ENCODE results near the gene HMG20A.

The HMG20A gene

GRCh38 chr15:77436822-77437221 lies 16.1 kb downstream of the HMG20A start:
- DNase-seq = no peak

GRCh38 chr15:77437264-77437663 lies 16.6 kb downstream of the HMG20A start:
- no peak for DNase-seq

- DNase-seq = no peak
Measured at GRCh38 chr15:77440378-77440999, 19.8 kb downstream of the HMG20A start.

- DNase-seq = no peak
Measured at GRCh38 chr15:77446840-77447390, 26.2 kb downstream of the HMG20A start.

GRCh38 chr15:77454265-77454664 lies 33.6 kb downstream of the HMG20A start:
- DNase-seq = no peak

- no peak for DNase-seq
Measured at GRCh38 chr15:77454951-77455350, 34.3 kb downstream of the HMG20A start.

- no peak for DNase-seq
Measured at GRCh38 chr15:77455696-77456321, 35.1 kb downstream of the HMG20A start.

GRCh38 chr15:77456746-77457145 lies 36.1 kb downstream of the HMG20A start:
- DNase-seq = no peak

GRCh38 chr15:77457191-77457904 lies 36.7 kb downstream of the HMG20A start:
- DNase-seq = no peak

- DNase-seq = no peak
Measured at GRCh38 chr15:77457905-77458265, 37.2 kb downstream of the HMG20A start.

GRCh38 chr15:77459031-77459430 lies 38.3 kb downstream of the HMG20A start:
- DNase-seq = no peak

- DNase-seq = no peak
Measured at GRCh38 chr15:77461486-77461885, 40.8 kb downstream of the HMG20A start.

- DNase-seq = no peak
Measured at GRCh38 chr15:77464129-77464865, 43.6 kb downstream of the HMG20A start.

- DNase-seq = no peak
Measured at GRCh38 chr15:77466521-77466920, 45.8 kb downstream of the HMG20A start.

GRCh38 chr15:77468896-77469295 lies 48.2 kb downstream of the HMG20A start:
- no peak for DNase-seq

- no peak for DNase-seq
Measured at GRCh38 chr15:77470235-77470634, 49.5 kb downstream of the HMG20A start.

GRCh38 chr15:77473328-77473727 lies 52.6 kb downstream of the HMG20A start:
- no peak for DNase-seq

GRCh38 chr15:77474310-77474988 lies 53.8 kb downstream of the HMG20A start:
- peak; percentile 62 for DNase-seq

GRCh38 chr15:77475001-77475400 lies 54.3 kb downstream of the HMG20A start:
- peak; percentile 72 for DNase-seq

- peak; percentile 93 for DNase-seq
Measured at GRCh38 chr15:77475898-77476297, 55.2 kb downstream of the HMG20A start.

- DNase-seq = no peak
Measured at GRCh38 chr15:77476995-77477394, 56.3 kb downstream of the HMG20A start.

- DNase-seq = no peak
Measured at GRCh38 chr15:77478051-77478450, 57.4 kb downstream of the HMG20A start.

- DNase-seq = peak; percentile 41
Measured at GRCh38 chr15:77479015-77479414, 58.3 kb downstream of the HMG20A start.
